Thyroid gland (tissue), 4 donors: ENCODE results near the gene CDHR2.

Source experiments
- CTCF ChIP-seq, 6 experiments: fragments of 200-600 bp in 3 of 6; fragments of 450-650 bp in 3 of 6; sonication (generic) in 3 of 6; IDR thresholded peaks; one replicate each; pipeline ENCODE4 v1.5.1; 2016 to 2019; ENCODE audit warnings: antibody characterized with exemption in 6 of 6, mild to moderate bottlenecking in 2 of 6, inconsistent platforms in 1 of 6, moderate library complexity in 1 of 6
- POLR2A ChIP-seq, 2 donors: fragments of 450-650 bp; IDR thresholded peaks; one replicate each; pipeline ENCODE4 v1.6.1; 2017; ENCODE audit warnings: antibody characterized with exemption in 2 of 2, mild to moderate bottlenecking in 2 of 2, moderate library complexity in 1 of 2

GRCh38 chr5:176575066-176575465 is 25.9 kb downstream of the CDHR2 start:
- TF ChIP-seq CTCF (IDR thresholded peaks at IDR 0.05) (no peak), POLR2A (IDR thresholded peaks at IDR 0.05) (no peak)
